ENCODE data around the gene IGLL5.

IGLL5 gene

GRCh38 chr22:22887621-22888503 lies at the start of gene IGLL5:
Gene IGLL5 (plus strand): TSS chr22:22887816. CDS start chr22:22888054, 238 bp downstream.
- DNase-seq: no peak

- no peak for DNase-seq
These were observed 49.3 kb upstream of the IGLL5 start for GRCh38 chr22:22838148-22838786.

GRCh38 chr22:22839570-22840314 lies 47.9 kb upstream of the IGLL5 start:
- no peak for DNase-seq

- DNase-seq: no peak
These were observed 46.8 kb upstream of the IGLL5 start for GRCh38 chr22:22840780-22841179.

GRCh38 chr22:22841598-22841997 lies 46.0 kb upstream of the IGLL5 start:
- no peak for DNase-seq

- no peak for DNase-seq
These were observed 45.5 kb upstream of the IGLL5 start for GRCh38 chr22:22842085-22842484.

GRCh38 chr22:22843848-22844247 lies 43.8 kb upstream of the IGLL5 start:
- DNase-seq: no peak

- DNase-seq: no peak
These were observed 40.4 kb upstream of the IGLL5 start for GRCh38 chr22:22847241-22847640.

- DNase-seq: no peak
These were observed 39.2 kb upstream of the IGLL5 start for GRCh38 chr22:22848364-22848866.

- DNase-seq: no peak
These were observed 37.7 kb upstream of the IGLL5 start for GRCh38 chr22:22849640-22850610.

- no peak for DNase-seq
These were observed 35.6 kb upstream of the IGLL5 start for GRCh38 chr22:22851969-22852368.

- DNase-seq: no peak
These were observed 33.9 kb upstream of the IGLL5 start for GRCh38 chr22:22853713-22854112.

GRCh38 chr22:22854466-22854865 lies 33.1 kb upstream of the IGLL5 start:
- no peak for DNase-seq

GRCh38 chr22:22855085-22855484 lies 32.5 kb upstream of the IGLL5 start:
- no peak for DNase-seq

GRCh38 chr22:22855617-22856308 lies 31.9 kb upstream of the IGLL5 start:
- DNase-seq: no peak

GRCh38 chr22:22856364-22856763 lies 31.3 kb upstream of the IGLL5 start:
- no peak for DNase-seq

- no peak for DNase-seq
These were observed 30.6 kb upstream of the IGLL5 start for GRCh38 chr22:22856885-22857606.

GRCh38 chr22:22857607-22858558 lies 29.7 kb upstream of the IGLL5 start:
- DNase-seq: no peak

- DNase-seq: no peak
These were observed 29.1 kb upstream of the IGLL5 start for GRCh38 chr22:22858559-22858937.

- no peak for DNase-seq
These were observed 24.6 kb upstream of the IGLL5 start for GRCh38 chr22:22863001-22863400.

Data from NCI-H187 treated with DMSO at 0.1 percent for 48 hours (cell line).